GM10266 (cell line): ENCODE measurements around the gene KRT34.

Experiments
- DNase-seq: peaks from one replicate; pipeline ENCODE4 v3.0.0; 2012; ENCODE audit errors: extremely low spot score
- TF ChIP-seq, protein P1 (sequence below): IDR thresholded peaks from 2 replicates; pipeline ENCODE4 v1.5.1; 2012; ENCODE audit warnings: mild to moderate bottlenecking, low read depth; ENCODE audit not compliant: control insufficient read depth, insufficient read depth; ENCODE audit errors: missing control alignments

Gene KRT34

DNA sequence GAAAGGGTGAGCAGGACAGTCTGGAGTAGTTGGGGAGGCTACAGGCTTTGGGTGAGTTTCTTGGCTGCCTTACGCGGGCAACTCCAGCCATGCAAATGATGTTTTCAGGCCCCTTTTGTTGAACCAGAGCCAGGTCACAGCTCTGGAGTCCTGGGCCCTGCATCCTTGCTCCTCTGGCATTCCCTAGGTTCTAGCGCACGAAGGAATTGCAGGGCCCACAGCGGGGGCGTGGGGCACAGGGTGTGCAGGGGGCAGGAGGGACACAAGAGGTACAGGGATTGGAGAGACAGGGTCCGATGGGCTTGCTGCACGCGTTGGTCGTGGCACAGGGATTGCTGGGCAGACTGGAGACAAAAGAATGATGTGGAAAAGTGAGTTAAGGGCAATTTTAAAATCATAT, 11.7 kb upstream of the KRT34 start:
- no peak for DNase-seq
- TF ChIP-seq, protein P1, sequence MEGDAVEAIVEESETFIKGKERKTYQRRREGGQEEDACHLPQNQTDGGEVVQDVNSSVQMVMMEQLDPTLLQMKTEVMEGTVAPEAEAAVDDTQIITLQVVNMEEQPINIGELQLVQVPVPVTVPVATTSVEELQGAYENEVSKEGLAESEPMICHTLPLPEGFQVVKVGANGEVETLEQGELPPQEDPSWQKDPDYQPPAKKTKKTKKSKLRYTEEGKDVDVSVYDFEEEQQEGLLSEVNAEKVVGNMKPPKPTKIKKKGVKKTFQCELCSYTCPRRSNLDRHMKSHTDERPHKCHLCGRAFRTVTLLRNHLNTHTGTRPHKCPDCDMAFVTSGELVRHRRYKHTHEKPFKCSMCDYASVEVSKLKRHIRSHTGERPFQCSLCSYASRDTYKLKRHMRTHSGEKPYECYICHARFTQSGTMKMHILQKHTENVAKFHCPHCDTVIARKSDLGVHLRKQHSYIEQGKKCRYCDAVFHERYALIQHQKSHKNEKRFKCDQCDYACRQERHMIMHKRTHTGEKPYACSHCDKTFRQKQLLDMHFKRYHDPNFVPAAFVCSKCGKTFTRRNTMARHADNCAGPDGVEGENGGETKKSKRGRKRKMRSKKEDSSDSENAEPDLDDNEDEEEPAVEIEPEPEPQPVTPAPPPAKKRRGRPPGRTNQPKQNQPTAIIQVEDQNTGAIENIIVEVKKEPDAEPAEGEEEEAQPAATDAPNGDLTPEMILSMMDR = no peak

GRCh38 chr17:41393294-41393693, 11.2 kb upstream of the KRT34 start:
- TF ChIP-seq, protein P1 = no peak
- DNase-seq = no peak

- TF ChIP-seq, protein P1 = no peak
- no peak for DNase-seq
These were observed 10.2 kb upstream of the KRT34 start for GRCh38 chr17:41392278-41392677.

DNA sequence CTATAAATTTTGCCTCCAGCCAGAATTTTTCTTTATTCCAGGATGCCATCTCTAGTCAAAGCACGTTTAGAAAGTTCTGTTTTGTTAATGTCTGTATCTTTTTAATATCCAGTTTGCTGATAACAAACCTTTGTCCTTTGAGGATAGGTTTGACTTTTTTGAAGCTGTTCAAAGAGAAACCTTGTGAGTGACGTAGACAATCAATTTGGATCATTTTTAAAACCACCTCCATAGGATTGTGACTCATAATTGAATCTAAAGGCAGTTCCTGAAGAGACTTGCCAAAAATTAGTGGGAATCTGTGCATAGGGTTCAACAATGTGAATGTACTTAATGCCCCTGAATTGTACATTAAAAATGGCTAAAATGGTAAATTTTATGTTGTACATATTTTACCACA, 9.4 kb upstream of the KRT34 start:
- TF ChIP-seq, protein P1 = no peak
- no peak for DNase-seq

DNA sequence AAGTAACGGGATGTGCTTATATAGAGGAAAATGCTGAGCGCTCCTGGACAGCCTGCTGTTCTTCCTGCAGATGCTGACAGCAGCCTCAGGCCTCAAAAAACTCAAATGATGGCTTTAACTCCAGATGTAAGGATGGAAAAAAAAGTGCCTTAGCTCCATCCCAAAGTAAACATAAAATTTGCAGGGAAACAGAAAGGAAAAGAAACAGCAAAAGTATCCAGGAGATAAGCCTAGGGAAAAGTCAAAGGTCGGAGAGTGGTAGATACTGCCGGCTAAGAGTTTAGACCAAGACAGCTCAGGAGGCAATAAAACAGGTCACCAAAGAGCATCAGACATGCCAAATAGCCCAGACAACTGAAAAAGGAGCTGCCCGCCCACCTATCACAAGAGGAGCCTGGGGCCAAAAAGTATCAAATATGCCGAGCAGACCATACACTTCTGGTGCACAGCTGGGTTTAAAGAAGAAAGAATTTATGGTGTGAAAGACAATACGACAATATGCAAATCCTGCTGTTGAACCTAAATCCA, 8.4 kb upstream of the KRT34 start:
- no peak for DNase-seq
- TF ChIP-seq, protein P1 = no peak

- TF ChIP-seq, protein P1 = no peak
- no peak for DNase-seq
These were observed 5.6 kb upstream of the KRT34 start for GRCh38 chr17:41387670-41388069.

GRCh38 chr17:41386227-41386626, 4.1 kb upstream of the KRT34 start:
- no peak for DNase-seq
- TF ChIP-seq, protein P1 = no peak
